GM12875 (cell line): ENCODE measurements around the gene ZNF764.

ENCODE experiments used
- H3K4me3 ChIP-seq: one replicate; pipeline ENCODE4 v1.5.1; 2011; ENCODE audit warnings: low read depth, low read length, control low read depth
- TF ChIP-seq, protein P1 (sequence below): IDR thresholded peaks from 2 replicates; pipeline ENCODE4 v1.5.1; 2011; ENCODE audit warnings: low read depth, mild to moderate bottlenecking, control low read depth, inconsistent platforms, low read length, moderate library complexity, borderline replicate concordance; ENCODE audit not compliant: insufficient read depth

The ZNF764 gene

GRCh38 chr16:30515275-30515674 is 42.9 kb downstream of the ZNF764 start:
- TF ChIP-seq, protein P1, sequence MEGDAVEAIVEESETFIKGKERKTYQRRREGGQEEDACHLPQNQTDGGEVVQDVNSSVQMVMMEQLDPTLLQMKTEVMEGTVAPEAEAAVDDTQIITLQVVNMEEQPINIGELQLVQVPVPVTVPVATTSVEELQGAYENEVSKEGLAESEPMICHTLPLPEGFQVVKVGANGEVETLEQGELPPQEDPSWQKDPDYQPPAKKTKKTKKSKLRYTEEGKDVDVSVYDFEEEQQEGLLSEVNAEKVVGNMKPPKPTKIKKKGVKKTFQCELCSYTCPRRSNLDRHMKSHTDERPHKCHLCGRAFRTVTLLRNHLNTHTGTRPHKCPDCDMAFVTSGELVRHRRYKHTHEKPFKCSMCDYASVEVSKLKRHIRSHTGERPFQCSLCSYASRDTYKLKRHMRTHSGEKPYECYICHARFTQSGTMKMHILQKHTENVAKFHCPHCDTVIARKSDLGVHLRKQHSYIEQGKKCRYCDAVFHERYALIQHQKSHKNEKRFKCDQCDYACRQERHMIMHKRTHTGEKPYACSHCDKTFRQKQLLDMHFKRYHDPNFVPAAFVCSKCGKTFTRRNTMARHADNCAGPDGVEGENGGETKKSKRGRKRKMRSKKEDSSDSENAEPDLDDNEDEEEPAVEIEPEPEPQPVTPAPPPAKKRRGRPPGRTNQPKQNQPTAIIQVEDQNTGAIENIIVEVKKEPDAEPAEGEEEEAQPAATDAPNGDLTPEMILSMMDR: no peak
- no peak overlapping the region for H3K4me3 ChIP-seq

GRCh38 chr16:30511509-30511908 is 46.7 kb downstream of the ZNF764 start:
- TF ChIP-seq, protein P1: no peak

DNA sequence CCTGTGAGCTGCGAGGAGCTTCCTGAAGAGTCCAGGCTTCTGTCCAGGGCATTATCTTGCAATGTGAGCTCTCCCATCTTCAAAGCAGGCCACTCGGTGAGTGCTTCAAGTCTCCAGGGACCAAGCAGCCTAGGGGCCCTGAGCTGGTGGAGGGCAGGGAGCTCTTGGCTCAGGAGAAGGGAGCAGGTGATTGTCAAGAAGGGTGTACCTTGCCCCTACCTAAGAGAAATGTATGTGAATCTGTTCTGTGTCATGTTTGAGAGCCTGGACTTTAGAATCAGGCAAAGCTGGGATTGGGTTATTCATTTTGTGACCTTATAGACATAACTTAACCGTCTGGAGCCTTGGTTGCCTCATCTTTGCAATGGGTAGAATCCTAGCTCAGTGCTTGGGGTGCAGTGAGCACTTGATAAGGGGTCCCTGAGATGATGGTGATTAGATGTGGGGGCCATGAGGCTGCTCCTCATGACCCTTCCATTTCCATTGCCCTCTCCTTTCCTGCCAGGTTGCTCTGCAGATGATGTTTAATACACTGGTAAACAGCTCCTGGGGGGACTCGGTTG is 47.7 kb downstream of the ZNF764 start:
- TF ChIP-seq, protein P1: no peak
- H3K4me3 ChIP-seq: no peak overlapping the region

More at GRCh38 chr16:30511509-30511908, 46.7 kb downstream of the ZNF764 start:
- no peak overlapping the region for H3K4me3 ChIP-seq

- TF ChIP-seq, protein P1: no peak
- H3K4me3 ChIP-seq: no peak overlapping the region
Measured at GRCh38 chr16:30509081-30509765, 49.0 kb downstream of the ZNF764 start.
